Left renal pelvis (tissue), 4 donors: ENCODE results near the gene APOF. TPM values are rescaled to one million over a fixed set of nuclear protein-coding genes. Genes with fewer than 3 reads are reported as not detected.
"Not testable (repeated sequence)": the region's sequence is repeated elsewhere in the genome, so short reads cannot be mapped to it uniquely, and the experiment has no call there.

Experiments used
- DNase-seq, 4 donors: peaks; one replicate each; pipeline ENCODE4 v3.0.0-alpha.2; 2013; ENCODE audit warnings: low read depth in 4 of 4, low spot score in 3 of 4
- polyA plus RNA-seq, 4 donors: library from polyadenylated mRNA; unstranded; fragments of 120-200 nt; gene quantifications; one replicate each; pipeline ENCODE4 v1.2.1, GENCODE V29; 2013; ENCODE audit not compliant: insufficient read length in 4 of 4

Gene APOF
- under 1 TPM in 1 of 4 donors, not detected in 3; 0.13 TPM for polyA plus RNA-seq

- no peak for DNase-seq
These were observed at the start of gene APOF for GRCh38 chr12:56362130-56363059. Gene APOF (minus strand): TSS chr12:56362857. CDS start chr12:56362745, 112 bp downstream.

GRCh38 chr12:56411781-56412639, 49.4 kb upstream of the APOF start:
- no peak for DNase-seq

GRCh38 chr12:56410768-56411167, 48.1 kb upstream of the APOF start:
- no peak for DNase-seq

GRCh38 chr12:56408799-56409417, 46.3 kb upstream of the APOF start:
- DNase-seq = no peak

GRCh38 chr12:56404227-56404626, 41.6 kb upstream of the APOF start:
- not testable (repeated sequence) for DNase-seq

GRCh38 chr12:56401612-56402011, 39.0 kb upstream of the APOF start:
- not testable (repeated sequence) for DNase-seq

- not testable (repeated sequence) for DNase-seq
These were observed 38.5 kb upstream of the APOF start for GRCh38 chr12:56401125-56401524.

GRCh38 chr12:56399466-56399865, 36.8 kb upstream of the APOF start:
- DNase-seq = not testable (repeated sequence)

GRCh38 chr12:56398324-56398723, 35.7 kb upstream of the APOF start:
- no peak for DNase-seq

GRCh38 chr12:56392331-56392730, 29.7 kb upstream of the APOF start:
- no peak for DNase-seq

GRCh38 chr12:56391721-56392120, 29.1 kb upstream of the APOF start:
- no peak for DNase-seq

- peak in 1 of 4 donors; percentile 27 for DNase-seq
These were observed 26.8 kb upstream of the APOF start for GRCh38 chr12:56389412-56389811.

GRCh38 chr12:56387152-56387736, 24.6 kb upstream of the APOF start:
- peak in 1 of 4 donors; percentile 12 for DNase-seq

- DNase-seq = no peak
These were observed 23.2 kb upstream of the APOF start for GRCh38 chr12:56385873-56386272.

GRCh38 chr12:56382611-56383010, 20.0 kb upstream of the APOF start:
- no peak for DNase-seq

GRCh38 chr12:56377989-56378316, 15.3 kb upstream of the APOF start:
- DNase-seq = no peak

- no peak for DNase-seq
These were observed 14.8 kb upstream of the APOF start for GRCh38 chr12:56377310-56377988.

- no peak for DNase-seq
These were observed 13.2 kb upstream of the APOF start for GRCh38 chr12:56375598-56376434.
